ENCODE results near the gene NR4A2.

The NR4A2 gene
- 20.1 to 36.4 reads per million in 2 experiments for total RNA-seq

GRCh38 chr2:156332534-156333273 lies at the start of gene NR4A2:
Gene NR4A2, minus strand, starts transcription at chr2:156332721. Its CDS starts 2,535 bp downstream, at chr2:156330186.
- DNase-seq (ENCODE audit: low read depth) = peak; percentile 90

GRCh38 chr2:156380117-156380645 lies 47.7 kb upstream of the NR4A2 start:
- DNase-seq (ENCODE audit: low read depth) = no peak

GRCh38 chr2:156379714-156380113 lies 47.2 kb upstream of the NR4A2 start:
- DNase-seq (ENCODE audit: low read depth) = no peak

- no peak for DNase-seq (ENCODE audit: low read depth)
Measured at GRCh38 chr2:156379071-156379470, 46.5 kb upstream of the NR4A2 start.

GRCh38 chr2:156366753-156367152 lies 34.2 kb upstream of the NR4A2 start:
- DNase-seq (ENCODE audit: low read depth) = no peak

GRCh38 chr2:156363141-156363540 lies 30.6 kb upstream of the NR4A2 start:
- no peak for DNase-seq (ENCODE audit: low read depth)

GRCh38 chr2:156356014-156356754 lies 23.7 kb upstream of the NR4A2 start:
- DNase-seq (ENCODE audit: low read depth) = no peak

- no peak for DNase-seq (ENCODE audit: low read depth)
Measured at GRCh38 chr2:156352911-156353310, 20.4 kb upstream of the NR4A2 start.

- DNase-seq (ENCODE audit: low read depth) = no peak
Measured at GRCh38 chr2:156350374-156351142, 18.0 kb upstream of the NR4A2 start.

- DNase-seq (ENCODE audit: low read depth) = no peak
Measured at GRCh38 chr2:156349605-156350004, 17.1 kb upstream of the NR4A2 start.

GRCh38 chr2:156349161-156349560 lies 16.6 kb upstream of the NR4A2 start:
- no peak for DNase-seq (ENCODE audit: low read depth)

- no peak for DNase-seq (ENCODE audit: low read depth)
Measured at GRCh38 chr2:156347431-156347830, 14.9 kb upstream of the NR4A2 start.

GRCh38 chr2:156346731-156347130 lies 14.2 kb upstream of the NR4A2 start:
- no peak for DNase-seq (ENCODE audit: low read depth)

- DNase-seq (ENCODE audit: low read depth) = no peak
Measured at GRCh38 chr2:156345582-156345981, 13.1 kb upstream of the NR4A2 start.

GRCh38 chr2:156343940-156344301 lies 11.4 kb upstream of the NR4A2 start:
- DNase-seq (ENCODE audit: low read depth) = no peak

GRCh38 chr2:156343096-156343939 lies 10.8 kb upstream of the NR4A2 start:
- DNase-seq (ENCODE audit: low read depth) = no peak

GRCh38 chr2:156342254-156343095 lies 10.0 kb upstream of the NR4A2 start:
- peak; percentile 86 for DNase-seq (ENCODE audit: low read depth)

GRCh38 chr2:156341452-156342253 lies 9.1 kb upstream of the NR4A2 start:
- peak; percentile 80 for DNase-seq (ENCODE audit: low read depth)

GRCh38 chr2:156340804-156341451 lies 8.4 kb upstream of the NR4A2 start:
- DNase-seq (ENCODE audit: low read depth) = no peak
